GM18498 (cell line): ENCODE data around the gene TREML1.

Experiments
- ATAC-seq: cut with Tn5 transposase; IDR thresholded peaks from one replicate; pipeline ENCODE4 v1.9.1; 2021; ENCODE audit warnings: mild to moderate bottlenecking, moderate library complexity; ENCODE audit not compliant: unreplicated experiment

The TREML1 gene

GRCh38 chr6:41179163-41179562 is 25.0 kb upstream of the TREML1 start:
- ATAC-seq, result no peak

GRCh38 chr6:41177695-41178094 is 23.5 kb upstream of the TREML1 start:
- ATAC-seq, result no peak

- no peak for ATAC-seq
These were observed 23.1 kb upstream of the TREML1 start for GRCh38 chr6:41177287-41177686.

- no peak for ATAC-seq
These were observed 22.0 kb upstream of the TREML1 start for GRCh38 chr6:41176189-41176588.

GRCh38 chr6:41175084-41175483 is 20.9 kb upstream of the TREML1 start:
- no peak for ATAC-seq

GRCh38 chr6:41174610-41175009 is 20.5 kb upstream of the TREML1 start:
- ATAC-seq, result no peak

GRCh38 chr6:41171908-41172307 is 17.8 kb upstream of the TREML1 start:
- ATAC-seq, result no peak

GRCh38 chr6:41170547-41171160 is 16.5 kb upstream of the TREML1 start:
- ATAC-seq, result no peak

GRCh38 chr6:41167173-41167963 is 13.2 kb upstream of the TREML1 start:
- no peak for ATAC-seq

GRCh38 chr6:41164551-41165120 is 10.5 kb upstream of the TREML1 start:
- no peak for ATAC-seq

- ATAC-seq, result no peak
These were observed 9.2 kb upstream of the TREML1 start for GRCh38 chr6:41163419-41163717.

GRCh38 chr6:41162687-41163418 is 8.7 kb upstream of the TREML1 start, which contains the start of gene TREM2:
Gene TREM2, minus strand, starts transcription at chr6:41163116. Its CDS starts 34 bp downstream, at chr6:41163082.
- ATAC-seq, result no peak

- ATAC-seq, result no peak
These were observed 7.9 kb upstream of the TREML1 start for GRCh38 chr6:41161851-41162552.

- no peak for ATAC-seq
These were observed 7.2 kb upstream of the TREML1 start for GRCh38 chr6:41161380-41161779.

- ATAC-seq, result no peak
These were observed 6.8 kb upstream of the TREML1 start for GRCh38 chr6:41160933-41161332.

GRCh38 chr6:41159415-41160082 is 5.4 kb upstream of the TREML1 start:
- no peak for ATAC-seq

GRCh38 chr6:41157323-41157722 is 3.2 kb upstream of the TREML1 start:
- no peak for ATAC-seq

GRCh38 chr6:41156771-41157170 is 2.6 kb upstream of the TREML1 start:
- ATAC-seq, result no peak

GRCh38 chr6:41156001-41156400 is 1.9 kb upstream of the TREML1 start:
- ATAC-seq, result no peak

- no peak for ATAC-seq
These were observed 1.1 kb upstream of the TREML1 start for GRCh38 chr6:41155132-41155805.
